ENCODE measurements around the gene GNAQ.

The GNAQ gene

DNA sequence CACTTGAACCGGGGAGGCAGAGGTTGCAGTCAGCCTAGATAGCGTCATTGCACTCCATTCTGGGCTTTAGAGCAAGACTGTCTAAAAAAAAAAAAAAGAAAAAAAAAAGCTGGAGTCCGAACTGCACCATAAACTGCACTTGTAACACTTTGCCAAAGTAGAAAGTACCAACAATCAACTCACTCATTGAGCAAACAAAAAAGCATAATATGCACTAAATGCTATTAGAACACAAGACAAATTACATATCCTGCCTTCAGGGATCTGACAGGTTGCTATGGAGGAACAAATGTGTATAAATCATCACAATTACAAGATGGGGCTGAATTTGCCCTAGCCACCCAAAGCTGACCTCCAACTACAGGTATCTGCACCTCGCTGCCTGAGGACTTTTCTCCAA, 27.9 kb downstream of the GNAQ start:
- DNase-seq (ENCODE audit: low read depth in 2 of 2) = no peak

DNA sequence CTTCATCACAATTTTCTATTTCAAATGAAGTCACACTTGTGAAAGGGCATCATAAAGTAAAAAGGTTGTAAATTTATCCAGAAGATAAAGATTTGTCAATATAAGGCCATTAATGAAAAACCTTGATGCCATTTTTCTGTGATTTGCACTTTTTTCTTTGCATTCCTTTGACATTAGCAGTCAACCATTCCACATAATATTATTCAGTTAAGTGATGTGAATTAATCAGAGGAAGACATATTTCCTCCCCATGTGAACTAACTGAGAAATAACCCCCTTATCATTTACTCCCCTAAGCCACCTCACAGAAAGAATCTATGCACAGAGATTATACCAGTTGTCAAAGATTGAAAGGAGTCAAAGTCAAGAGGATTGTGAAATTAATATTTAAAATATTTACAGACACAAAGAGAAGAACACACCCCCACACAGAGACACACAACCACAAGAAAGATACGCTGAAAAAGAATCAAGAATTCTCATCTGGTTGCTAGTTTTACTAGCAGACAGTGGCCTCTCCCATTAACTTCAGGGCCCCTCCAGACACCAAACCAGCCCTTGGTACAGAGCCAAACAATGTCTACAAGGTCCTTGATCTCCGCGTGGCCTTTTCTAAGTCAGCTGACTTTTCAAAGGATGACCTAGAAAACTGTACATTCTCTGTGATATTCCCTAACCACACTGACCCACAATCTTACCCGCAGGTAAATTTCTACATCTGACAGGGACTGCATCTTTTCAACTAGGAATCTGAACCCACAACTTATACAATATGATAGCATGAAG, 29.5 kb downstream of the GNAQ start:
- DNase-seq (ENCODE audit: low read depth in 2 of 2) = no peak

DNA sequence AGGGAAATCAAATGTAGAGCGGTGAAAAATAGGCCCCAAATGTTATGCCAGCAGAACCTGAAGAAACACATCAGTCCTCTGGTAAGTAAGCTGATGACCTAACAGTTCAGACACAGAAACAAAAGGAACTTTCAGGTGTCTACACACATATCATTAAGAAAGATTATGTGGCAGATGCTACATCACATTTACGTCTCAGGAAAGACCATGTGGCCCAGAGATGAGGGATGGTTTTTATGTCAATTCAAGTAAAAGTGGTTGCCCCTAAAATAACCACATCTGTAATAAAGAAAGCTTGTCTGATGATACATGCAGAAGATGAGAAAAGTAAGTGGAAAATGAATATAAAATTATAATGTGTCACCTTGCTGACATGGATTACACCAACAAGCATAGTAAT, 31.4 kb downstream of the GNAQ start:
- DNase-seq (ENCODE audit: low read depth in 2 of 2) = no peak

DNA sequence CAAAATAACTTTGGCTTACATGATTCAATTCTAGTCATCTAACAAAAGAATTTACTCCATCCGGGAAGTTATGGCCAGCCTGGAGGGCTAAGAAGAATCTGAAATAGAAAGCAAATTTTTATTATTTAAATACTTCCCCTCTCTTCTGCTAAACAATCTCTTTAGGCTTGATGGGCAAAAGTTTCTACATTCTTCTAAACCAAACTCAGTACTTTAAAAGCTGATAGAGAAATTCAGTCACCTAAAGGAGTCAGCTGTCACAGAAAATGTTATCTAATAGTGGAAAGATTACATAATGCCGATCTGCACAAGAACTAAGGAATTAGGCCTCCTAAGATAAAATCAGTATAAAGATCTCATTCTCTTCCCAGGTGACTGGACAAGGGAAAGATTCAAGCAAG, 32.4 kb downstream of the GNAQ start:
- DNase-seq (ENCODE audit: low read depth in 2 of 2) = no peak

DNA sequence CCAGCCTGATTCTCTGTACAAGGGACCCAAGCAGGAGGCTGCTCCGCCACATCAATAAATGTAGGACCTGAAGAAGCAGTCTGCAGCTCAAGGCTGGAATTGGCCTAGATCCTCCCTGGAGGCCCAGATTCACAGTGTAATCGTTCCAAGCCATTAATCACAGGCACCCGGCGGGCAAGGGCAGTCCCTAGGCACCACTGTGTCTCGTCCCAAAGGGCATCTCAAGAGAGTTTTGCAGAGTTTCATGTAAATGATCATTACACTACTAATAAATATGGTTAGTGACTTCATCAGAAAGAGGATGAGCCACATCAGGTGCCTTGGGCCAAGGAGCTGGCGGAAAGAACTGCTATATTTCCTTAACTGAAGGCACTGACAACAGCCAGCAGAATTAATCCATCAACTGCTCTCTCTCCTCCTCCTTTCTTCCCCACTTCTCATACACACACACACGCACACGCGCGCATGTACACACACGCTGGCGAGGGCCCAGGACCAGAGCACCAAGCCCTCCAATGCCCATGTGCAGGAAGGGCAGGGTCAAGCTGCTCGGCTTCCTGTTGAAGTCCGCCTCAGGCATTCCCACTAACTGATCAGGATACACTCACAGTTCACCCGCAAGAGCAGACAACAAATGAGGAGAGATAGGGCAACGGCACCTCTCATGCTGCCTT, 33.9 kb downstream of the GNAQ start:
- no peak for DNase-seq (ENCODE audit: low read depth in 2 of 2)

DNA sequence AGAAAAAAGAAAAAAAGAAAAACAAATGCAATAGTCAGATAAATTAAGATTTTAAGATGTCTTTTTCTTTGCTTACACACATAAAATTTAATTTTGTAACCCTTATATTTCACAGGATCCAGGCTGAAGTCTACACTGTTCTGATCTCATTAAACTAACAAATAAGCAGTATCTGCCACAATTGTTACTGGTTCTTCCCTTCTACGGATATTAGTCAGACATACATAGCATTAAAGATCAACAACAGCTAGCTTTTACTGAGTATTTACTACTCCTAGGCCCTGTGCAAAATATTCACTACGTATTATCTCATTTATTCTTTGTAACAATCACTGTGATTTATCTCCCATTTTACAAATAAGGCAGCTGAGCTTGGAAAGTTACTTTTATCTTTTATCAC, 34.9 kb downstream of the GNAQ start:
- DNase-seq (ENCODE audit: low read depth in 2 of 2) = no peak

DNA sequence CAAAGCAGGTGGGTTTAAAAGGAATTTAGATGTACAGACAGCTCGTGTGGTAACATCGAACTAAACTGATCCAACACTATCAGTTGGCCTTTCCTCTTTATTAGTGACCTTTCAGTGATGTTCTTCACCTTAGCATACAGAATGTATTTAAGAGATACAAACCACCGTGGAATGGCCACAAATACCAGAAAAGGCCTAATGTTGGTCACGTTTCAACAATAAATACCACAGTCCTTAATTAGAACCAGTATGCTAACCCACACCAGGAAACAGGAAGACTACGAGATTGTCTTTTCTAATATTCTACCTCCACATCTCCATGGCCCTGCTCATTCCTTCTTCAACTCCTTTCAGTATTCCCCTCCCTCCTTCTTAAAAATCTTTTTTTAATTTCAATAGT, 40.4 kb downstream of the GNAQ start:
- DNase-seq (ENCODE audit: low read depth in 2 of 2) = no peak

DNA sequence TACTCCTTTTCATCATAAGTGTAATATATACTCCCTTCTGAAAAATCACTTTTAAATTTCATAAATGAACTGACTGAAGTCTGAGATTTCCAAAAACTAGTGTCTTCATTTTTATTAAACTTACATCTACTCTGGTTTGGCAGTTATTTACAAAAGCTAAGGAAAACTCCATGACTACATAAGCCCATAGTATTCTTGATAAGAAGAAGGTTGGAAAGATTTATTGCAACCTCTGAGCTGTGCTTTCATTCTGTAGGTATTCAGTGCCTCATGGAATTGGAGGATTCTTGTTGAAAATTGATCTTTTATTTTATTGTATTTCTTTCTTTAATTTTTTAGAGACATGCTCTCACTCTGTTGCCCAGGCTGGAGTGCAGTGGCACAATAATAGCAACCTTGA, 41.7 kb downstream of the GNAQ start:
- no peak for DNase-seq (ENCODE audit: low read depth in 2 of 2)

DNA sequence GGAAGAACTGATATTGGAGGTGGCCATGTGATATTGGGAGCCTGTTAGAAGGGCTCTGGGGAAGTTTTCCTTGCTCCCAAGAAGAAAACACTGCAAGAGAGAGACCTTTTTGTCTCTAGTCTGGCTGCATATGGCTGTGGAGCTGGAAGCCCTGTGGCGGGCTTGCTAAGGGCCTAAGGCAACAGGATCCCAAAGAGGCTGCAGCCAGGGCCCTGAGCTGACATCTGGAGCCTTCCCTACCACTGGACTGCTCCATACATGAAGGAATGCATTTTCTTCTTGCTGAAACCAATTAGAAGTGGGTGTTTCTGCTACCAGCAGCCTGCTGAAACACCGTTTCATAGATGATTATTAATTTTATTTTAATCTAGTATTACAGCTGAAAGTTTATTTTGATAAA, 42.2 kb downstream of the GNAQ start:
- no peak for DNase-seq (ENCODE audit: low read depth in 2 of 2)

DNA sequence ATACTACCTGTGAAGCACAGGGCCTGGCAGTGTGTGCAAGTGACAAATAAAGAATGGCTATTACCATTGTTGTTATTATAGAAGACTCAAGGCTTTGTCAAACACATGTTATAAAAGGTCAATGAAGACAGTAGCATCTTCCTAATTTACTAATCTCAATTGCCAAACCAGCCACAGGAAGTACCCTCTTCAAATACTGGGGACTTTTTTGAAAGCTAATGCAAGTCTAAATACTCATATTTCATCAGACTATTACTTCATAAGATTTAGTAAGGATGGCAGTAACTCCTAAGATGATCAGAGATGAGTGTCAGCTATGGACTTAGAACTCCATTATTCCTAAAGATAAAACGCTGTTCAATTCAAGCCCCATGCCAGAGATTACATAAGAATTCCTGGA, 43.0 kb downstream of the GNAQ start:
- DNase-seq (ENCODE audit: low read depth in 2 of 2) = no peak

DNA sequence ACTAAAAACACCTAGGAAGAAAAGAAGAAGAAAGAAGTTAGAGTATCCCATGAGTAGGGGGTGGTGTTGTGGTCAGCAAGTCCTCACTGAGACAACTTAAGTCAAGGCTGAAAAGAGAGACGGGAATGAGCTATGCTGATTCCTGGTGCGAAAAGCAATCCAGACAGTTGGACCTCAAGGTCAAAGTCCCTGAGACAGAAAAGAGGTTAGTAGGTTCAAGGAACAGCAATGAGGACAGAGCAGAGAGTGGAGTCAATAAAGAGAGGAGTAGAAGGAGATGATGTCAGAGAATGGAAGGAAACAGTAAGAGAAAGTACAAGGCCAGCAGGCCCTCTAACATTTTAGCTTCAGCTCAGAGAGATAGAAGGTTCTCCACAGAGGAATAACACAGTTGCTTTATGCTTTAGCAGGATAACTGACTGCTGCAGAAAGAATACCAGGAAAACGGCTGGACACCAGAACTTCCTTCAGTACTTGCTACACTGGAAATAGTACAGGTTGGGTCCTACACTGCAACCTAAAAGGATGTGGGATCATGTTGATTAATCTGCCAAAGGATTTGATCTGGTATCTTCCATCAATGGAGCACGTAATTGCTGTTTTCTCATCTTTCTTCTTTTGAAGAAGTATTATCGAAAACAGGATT, 43.6 kb downstream of the GNAQ start:
- no peak for DNase-seq (ENCODE audit: low read depth in 2 of 2)

DNA sequence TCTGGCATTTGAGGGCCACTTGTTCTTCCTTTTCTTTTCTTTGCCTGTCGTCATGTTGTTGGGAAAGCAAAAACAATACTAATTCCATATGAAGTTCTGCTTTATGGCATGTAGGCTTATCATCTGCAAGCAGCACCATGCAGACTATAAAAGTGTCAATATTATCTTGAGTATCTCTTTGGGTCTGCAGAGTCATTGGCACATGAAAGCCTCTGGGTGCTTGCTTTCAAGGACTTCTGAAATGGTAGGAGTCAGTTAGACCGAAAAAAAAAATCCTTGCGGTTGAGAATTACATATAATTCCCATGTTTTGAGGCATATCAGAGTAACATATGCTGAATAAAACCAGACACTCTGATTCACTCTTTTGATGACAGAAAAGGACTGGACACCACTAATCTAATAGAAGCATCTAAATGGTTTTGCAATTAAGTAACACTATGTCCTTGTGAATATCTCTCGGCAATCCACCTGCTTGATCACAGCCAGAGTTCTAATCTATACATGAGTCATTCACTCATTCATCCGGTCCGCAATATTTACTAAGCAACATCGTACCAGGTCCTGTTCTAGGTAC, 44.4 kb downstream of the GNAQ start:
- no peak for DNase-seq (ENCODE audit: low read depth in 2 of 2)

DNA sequence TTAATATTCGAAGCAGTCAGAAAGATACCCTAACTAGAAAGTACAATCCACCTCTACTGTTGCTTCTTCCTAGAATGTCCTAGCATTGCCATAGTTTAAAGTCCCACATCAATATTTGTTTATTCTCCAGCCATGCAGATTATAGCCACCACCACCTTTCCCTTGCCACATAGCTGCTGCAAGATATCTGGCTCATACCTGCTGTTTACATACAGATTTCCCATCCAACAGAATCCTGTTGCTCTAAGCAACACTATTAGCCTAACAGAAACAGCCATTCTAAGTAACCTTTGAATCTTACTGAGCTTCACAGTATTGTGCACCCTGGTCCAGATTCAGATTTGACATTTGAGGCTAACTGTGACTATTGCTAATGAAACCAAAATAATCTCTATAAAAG, 45.6 kb downstream of the GNAQ start:
- no peak for DNase-seq (ENCODE audit: low read depth in 2 of 2)

DNA sequence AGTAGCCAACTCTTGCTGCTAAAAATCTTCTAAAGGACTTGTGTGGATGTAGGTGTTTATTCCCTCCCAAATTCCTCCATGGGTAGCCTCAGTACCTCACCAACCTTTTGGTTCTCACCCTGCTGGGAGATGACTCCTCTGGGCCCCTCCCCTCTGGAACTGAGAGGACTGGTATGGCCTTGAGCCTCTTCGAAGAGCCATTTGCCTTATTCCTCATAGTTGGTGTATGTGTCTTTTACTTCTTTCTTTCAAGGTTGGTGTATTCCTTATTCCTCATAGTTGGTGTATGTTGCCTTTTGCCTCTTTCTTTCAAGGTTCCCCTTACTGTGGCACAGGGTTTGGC, 48.3 kb downstream of the GNAQ start:
- DNase-seq (ENCODE audit: low read depth in 2 of 2) = no peak

DNA sequence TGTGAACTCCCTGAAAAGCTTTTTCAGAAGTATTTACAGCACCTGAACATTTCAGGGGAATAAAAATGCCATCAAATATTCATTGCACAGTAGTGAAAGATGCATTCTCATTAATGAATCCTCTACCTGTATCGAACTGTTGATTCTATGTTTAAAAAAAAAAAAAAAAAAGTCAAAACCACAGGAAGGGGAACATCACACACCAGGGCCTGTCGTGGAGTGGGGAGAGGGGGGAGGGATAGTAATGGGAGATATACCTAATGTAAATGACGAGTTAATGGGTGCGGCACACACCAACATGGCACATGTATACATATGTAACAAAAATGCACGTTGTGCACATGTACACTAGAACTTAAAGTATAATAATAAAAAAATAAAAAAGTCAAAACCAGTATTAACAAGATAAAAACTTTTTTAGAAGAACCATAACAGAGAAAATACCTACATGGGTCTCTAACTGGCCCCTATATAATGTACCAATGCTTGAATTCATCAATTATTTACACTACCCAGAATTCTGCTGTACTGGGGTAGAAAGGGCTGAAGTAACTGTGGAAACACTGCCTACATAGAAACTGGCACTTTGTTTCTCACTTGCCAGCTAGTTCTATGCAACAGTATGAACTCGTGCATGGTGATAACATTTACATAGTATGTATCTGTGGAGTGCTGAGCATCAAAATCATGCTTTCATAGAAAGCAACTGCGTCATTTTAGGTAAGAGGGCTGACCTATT, 48.9 kb downstream of the GNAQ start:
- no peak for DNase-seq (ENCODE audit: low read depth in 2 of 2)

DNA sequence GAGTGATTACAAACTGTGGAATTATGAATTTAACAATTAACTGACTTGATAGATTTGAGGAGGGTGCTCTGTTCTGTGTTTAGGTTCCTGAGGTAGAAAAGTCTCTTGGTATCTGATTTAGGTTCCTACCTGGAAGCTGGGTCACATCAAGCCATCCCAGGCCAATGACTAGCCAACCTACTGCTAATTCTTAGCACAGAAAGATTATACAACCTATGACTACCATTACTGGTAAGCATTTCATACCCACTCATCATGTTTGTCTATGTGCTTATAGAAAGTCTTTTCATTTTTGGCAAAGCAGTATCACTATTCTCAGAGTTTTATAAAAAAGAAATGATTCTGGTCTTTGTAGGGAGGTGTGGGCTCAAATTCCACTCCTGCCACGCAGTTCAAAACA, 49.7 kb downstream of the GNAQ start:
- DNase-seq (ENCODE audit: low read depth in 2 of 2) = no peak

DNA sequence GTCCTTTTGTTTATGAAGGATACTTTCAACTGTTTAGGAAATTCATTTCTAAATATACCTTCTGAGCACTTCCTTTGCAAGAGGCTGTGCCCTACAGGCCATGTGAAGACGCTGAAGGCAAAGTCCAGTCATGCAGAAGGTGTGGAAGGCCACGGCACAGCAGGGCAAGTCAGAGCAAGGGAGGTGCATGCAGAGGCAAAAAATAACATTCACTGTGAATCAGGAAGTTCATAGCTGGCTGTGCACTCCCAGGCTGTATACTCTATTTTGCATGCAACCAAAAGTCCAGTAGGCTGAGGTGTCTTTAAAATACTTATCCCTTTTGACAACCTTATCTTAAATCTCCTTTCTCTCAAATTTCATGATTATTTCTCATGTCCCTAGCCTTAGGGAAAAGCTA, 50.3 kb downstream of the GNAQ start:
- DNase-seq (ENCODE audit: low read depth in 2 of 2) = no peak

DNA sequence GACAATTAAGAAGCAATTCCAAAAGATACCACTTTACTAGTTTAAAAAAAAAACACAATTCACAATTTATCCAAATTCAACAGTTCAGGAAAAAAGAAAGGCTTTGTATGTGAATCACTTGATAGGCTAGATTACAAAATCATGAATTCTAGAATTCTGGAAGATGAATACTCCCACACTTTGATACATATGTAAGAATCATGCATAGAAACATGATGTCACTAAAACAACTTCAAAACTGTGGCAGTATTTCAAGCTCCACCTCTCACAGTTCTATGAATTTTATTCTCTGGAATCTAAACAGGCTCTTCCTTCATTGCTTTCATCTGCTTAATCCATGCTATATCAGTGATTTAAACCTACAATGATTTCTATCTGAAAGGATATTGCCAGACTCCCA, 51.0 kb downstream of the GNAQ start:
- no peak for DNase-seq (ENCODE audit: low read depth in 2 of 2)

DNA sequence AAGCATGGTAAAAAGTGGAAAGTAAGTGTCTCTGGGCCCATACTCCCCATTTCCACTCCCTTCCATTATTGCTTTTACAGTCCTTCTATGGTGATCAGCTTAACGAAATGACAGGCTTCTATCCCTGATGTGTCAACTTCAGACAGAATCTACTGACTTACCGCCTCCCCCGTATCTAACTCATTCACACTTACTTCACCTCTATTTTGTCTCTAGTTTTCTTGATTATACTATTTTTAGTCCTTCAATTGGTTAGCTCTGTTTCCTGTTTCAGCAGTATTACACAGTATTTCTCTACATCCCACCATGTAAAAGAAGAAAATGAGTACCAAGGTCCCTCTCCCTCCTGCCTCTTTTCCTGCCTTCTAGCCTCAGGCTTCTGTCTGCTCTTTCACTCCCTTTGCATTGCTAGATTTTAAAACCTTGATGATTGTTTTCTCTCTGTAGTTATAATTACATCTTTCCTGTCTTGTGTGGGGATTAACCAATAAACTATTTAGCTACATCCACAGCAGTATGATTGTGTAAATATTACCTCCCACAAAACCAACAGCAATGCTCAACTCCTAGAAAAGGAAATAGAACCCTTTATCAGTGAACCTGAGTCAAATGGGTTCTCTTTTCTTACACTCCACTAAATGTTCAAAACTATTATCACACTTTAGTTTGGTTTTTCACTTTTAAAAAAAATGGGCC, 53.4 kb downstream of the GNAQ start:
- DNase-seq (ENCODE audit: low read depth in 2 of 2) = no peak

DNA sequence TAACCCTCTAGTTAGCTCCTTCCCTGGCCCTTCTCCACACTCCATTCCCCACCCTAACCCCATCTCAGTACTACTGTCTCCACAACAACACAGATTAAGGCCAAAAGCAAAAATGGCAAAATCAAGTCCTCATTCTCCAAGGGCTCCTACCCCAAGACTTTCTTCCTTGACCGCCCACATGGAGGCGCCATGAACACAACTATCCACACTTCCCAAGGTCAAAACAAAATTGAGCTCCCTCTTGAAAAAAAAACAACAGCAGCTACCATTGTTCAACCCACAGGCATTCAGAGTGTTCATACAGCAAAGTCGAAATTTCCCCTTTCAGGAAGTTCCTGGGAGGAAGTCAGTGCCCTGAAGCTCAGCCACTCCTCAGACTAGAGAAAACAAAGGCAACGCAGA, 54.4 kb downstream of the GNAQ start:
- peak in 1 of 2 donors; percentile 13 for DNase-seq (ENCODE audit: low read depth in 2 of 2)

DNA sequence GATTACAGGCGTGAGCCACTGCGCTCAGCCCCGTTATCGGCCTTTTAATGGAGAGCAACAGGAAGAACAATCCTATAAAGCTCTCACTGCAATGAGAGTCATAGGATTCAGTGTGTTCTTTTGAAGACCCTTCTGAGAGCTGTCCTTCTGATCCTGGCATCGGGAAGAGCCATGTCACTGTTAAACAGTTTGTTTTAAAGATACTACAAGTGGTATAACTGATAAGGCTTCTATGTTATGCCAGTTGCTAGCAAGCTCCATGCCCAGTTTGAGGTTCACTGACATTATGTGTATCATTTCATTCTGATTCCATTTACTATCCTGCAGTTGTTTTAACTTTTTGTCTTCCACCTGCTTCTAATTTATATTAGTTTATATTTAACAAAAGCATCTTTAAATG, 55.8 kb downstream of the GNAQ start:
- no peak for DNase-seq (ENCODE audit: low read depth in 2 of 2)

DNA sequence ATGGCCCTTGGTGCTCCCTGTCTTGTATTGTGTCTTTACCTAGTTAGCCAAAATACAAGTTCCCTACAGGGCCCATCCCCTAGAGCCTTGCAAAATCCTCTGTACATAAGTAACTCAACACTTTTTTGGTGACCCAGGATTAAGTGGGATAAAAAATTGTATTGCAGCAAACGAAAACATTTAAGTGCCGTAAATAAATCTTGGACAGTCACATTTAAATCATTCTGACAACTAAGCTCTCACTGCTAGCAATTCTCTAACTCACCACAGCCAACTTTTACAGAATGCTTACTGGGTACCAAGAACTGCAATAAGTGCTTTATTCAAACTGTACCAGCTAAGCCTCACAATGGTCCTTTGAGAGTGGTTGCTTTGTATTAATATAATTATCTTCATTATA, 56.6 kb downstream of the GNAQ start:
- DNase-seq (ENCODE audit: low read depth in 2 of 2) = no peak
